Tongue (tissue), 2 donors: Measurements from ENCODE around the gene FOXP1. TPM values are rescaled to one million over a fixed set of nuclear protein-coding genes. Genes with fewer than 3 reads are reported as not detected.

Source experiments
- DNase-seq: peaks from one replicate; pipeline ENCODE4 v3.0.0-alpha.2; 2015
- total RNA-seq: library from RNA; depleted of rRNA; stranded (reverse); fragments of >200 nt; gene quantifications from one replicate; pipeline ENCODE4 v1.2.3, GENCODE V29; 2014

FOXP1 gene
- total RNA-seq, 1 donor from 2014 or later = 66.4 TPM

GRCh38 chr3:71369701-71370391, 213.7 kb downstream of the FOXP1 start:
- DNase-seq = no peak

- DNase-seq = no peak
These were observed 216.4 kb downstream of the FOXP1 start for GRCh38 chr3:71366988-71367604.

GRCh38 chr3:71361334-71361890, 222.1 kb downstream of the FOXP1 start:
- no peak for DNase-seq

GRCh38 chr3:71360764-71361163, 222.8 kb downstream of the FOXP1 start:
- DNase-seq = no peak

GRCh38 chr3:71360180-71360579, 223.3 kb downstream of the FOXP1 start:
- no peak for DNase-seq

- DNase-seq = no peak
These were observed 225.3 kb downstream of the FOXP1 start for GRCh38 chr3:71358243-71358642.

- peak; percentile 35 for DNase-seq
These were observed 227.3 kb downstream of the FOXP1 start for GRCh38 chr3:71356265-71356664.

- no peak for DNase-seq
These were observed 227.7 kb downstream of the FOXP1 start for GRCh38 chr3:71355862-71356261.

GRCh38 chr3:71355037-71355436, 228.5 kb downstream of the FOXP1 start:
- DNase-seq = no peak

- no peak for DNase-seq
These were observed 232.0 kb downstream of the FOXP1 start for GRCh38 chr3:71351403-71352149.

GRCh38 chr3:71350998-71351397, 232.5 kb downstream of the FOXP1 start:
- DNase-seq = no peak

- no peak for DNase-seq
These were observed 234.7 kb downstream of the FOXP1 start for GRCh38 chr3:71348831-71349230.

GRCh38 chr3:71348001-71348632, 235.4 kb downstream of the FOXP1 start:
- DNase-seq = no peak

- DNase-seq = peak; percentile 30
These were observed 237.5 kb downstream of the FOXP1 start for GRCh38 chr3:71346061-71346460.

GRCh38 chr3:71345429-71346040, 238.0 kb downstream of the FOXP1 start:
- DNase-seq = peak; percentile 32

GRCh38 chr3:71341721-71342120, 241.8 kb downstream of the FOXP1 start:
- no peak for DNase-seq

GRCh38 chr3:71339049-71339448, 244.5 kb downstream of the FOXP1 start:
- DNase-seq = no peak

- DNase-seq = no peak
These were observed 250.7 kb downstream of the FOXP1 start for GRCh38 chr3:71332813-71333212.

- no peak for DNase-seq
These were observed 252.6 kb downstream of the FOXP1 start for GRCh38 chr3:71330909-71331308.

- DNase-seq = no peak
These were observed 253.0 kb downstream of the FOXP1 start for GRCh38 chr3:71330505-71330904.

- no peak for DNase-seq
These were observed 253.7 kb downstream of the FOXP1 start for GRCh38 chr3:71329817-71330216.

- no peak for DNase-seq
These were observed 254.6 kb downstream of the FOXP1 start for GRCh38 chr3:71328926-71329325.
